AG09319 (cell line): ENCODE measurements around the gene PDE2A.

Experiments
- DNase-seq: peaks from one replicate; pipeline ENCODE4 v3.0.0-alpha.2; 2010; ENCODE audit warnings: low read depth; ENCODE audit errors: extremely low read depth
- TF ChIP-seq, protein P1 (sequence below): IDR thresholded peaks from 2 replicates; pipeline ENCODE4 v1.5.1; 2011; ENCODE audit warnings: low read depth, mild to moderate bottlenecking, inconsistent platforms, low read length, moderate library complexity

PDE2A gene

DNA sequence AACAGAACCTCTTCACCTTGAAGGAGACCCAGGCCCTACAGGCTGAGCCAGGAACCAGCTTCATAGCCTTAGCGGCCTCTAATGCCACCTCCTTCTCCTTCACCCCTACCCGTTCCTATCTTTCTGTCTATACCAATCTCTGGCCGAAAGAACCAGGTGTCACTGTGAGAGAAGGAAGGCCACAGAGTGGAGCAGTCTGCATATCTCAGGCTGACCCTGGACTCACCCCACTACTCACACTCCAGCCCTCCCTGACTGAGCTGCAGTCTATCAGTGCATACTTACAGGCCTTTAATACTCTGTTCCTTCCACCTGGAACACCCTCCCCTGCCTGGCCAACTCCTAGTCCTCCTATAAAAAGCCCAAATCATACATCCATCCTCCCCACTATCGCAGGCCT is 45.3 kb upstream of the PDE2A start:
- TF ChIP-seq, protein P1, sequence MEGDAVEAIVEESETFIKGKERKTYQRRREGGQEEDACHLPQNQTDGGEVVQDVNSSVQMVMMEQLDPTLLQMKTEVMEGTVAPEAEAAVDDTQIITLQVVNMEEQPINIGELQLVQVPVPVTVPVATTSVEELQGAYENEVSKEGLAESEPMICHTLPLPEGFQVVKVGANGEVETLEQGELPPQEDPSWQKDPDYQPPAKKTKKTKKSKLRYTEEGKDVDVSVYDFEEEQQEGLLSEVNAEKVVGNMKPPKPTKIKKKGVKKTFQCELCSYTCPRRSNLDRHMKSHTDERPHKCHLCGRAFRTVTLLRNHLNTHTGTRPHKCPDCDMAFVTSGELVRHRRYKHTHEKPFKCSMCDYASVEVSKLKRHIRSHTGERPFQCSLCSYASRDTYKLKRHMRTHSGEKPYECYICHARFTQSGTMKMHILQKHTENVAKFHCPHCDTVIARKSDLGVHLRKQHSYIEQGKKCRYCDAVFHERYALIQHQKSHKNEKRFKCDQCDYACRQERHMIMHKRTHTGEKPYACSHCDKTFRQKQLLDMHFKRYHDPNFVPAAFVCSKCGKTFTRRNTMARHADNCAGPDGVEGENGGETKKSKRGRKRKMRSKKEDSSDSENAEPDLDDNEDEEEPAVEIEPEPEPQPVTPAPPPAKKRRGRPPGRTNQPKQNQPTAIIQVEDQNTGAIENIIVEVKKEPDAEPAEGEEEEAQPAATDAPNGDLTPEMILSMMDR: no peak
- DNase-seq: no peak

DNA sequence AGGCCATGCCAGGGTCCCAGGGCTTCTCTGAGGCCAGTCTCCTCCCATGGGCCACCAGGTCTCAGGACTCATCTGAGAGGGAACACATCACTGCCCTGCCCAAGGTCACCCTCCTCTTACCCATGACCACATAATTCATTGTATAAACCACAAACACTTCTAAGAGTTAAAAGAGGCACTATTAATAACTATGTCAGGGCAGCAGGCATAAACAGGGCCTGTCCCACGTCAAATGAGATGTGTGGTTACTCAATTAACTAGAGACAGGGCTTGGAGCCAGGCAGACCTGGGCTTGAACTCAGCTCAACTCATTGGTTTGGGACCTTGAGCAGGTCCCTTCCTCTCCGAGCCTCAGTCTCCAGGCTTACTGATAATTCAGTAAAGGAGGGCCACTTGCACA is 44.9 kb upstream of the PDE2A start:
- TF ChIP-seq, protein P1: no peak
- no peak for DNase-seq

DNA sequence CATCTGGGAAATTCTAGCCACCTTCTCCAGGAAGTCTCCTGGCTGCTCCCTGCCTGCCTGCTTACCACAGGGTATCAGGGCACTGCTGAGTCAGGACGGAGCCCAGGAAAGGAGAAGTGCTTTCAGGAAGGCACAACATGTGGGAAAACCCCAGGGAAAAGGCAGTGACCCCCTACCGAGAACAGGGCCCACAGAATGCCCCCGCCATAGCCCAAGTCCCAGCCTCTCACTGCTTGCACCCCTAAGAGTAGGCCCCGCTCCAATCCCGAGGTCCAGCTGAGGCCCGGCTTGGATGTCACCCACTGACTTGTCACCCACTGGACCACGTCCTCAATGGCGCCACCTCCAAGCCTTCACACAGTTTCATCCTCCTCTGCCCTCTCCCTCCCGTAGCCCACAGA is 43.9 kb upstream of the PDE2A start:
- TF ChIP-seq, protein P1: no peak
- no peak for DNase-seq

DNA sequence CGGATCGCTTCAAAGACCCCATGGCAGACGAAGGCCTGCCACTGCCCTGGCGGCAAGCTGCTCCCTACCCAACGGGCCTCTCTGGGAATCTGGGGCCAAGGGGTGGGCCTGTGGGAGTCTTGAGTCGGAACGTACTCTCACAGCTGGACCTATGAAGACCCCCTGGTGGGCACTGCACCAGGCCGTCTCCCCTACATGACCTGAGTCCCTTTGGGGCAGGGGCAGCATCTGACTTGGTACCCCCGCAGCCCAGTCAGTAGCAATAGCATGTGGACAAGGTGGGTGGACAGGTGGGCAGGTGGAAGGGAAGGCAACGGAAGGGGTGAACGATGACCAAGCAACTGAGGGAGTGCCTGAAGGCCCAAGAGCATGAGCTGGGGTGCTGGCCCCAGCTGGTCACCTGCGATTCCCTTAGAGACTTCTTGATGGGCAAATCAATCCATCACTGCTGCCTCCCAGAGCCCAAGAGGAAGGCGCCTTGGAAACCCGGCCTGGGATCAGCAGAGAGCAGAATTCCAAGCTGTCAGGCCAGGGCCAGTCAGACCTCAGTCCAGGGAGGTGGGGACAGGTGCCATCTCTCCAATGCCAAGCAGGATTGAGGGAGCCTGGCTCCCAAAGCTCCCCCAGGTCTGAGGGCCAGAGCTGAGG is 42.7 kb upstream of the PDE2A start:
- TF ChIP-seq, protein P1: no peak
- no peak for DNase-seq

DNA sequence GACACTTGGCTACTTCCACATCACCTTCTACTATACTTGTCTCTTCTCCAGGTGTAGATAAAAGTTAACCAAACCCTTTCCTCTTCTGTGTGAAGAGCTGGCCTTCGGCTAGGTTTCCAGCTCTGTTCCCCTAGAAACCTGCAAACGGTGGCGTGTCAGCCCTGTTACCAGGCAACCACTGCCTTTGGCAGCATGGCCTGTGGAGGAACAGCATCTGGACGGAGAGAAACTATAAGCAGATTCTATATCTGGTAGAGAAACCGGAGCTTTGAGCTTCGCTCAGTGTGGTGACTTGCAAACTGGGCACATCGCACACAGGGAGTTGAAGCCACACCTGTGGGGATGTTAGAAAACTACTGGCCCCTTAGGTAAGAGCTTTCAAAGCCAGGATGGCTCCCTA is 42.1 kb upstream of the PDE2A start:
- DNase-seq: no peak
- TF ChIP-seq, protein P1: no peak

DNA sequence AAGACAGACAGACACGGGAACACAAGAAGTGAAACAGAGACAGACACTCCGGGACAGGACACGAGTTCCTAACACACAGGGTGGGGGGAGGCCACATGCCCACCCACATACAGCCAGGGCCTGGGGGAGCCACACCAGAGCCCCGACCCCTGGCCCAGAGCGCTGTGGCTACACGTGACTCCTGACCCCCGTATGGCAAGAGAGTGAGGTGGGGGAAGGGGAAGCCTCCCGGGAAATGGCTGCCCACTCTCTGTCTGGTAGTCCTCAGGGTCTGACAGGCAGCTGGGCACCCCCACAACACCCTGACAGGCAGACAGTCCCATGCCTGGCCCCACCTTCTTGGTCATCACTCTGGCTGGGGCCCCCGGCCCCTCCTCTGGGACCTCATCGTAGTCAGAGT is 38.6 kb upstream of the PDE2A start:
- DNase-seq: no peak
- TF ChIP-seq, protein P1: no peak

DNA sequence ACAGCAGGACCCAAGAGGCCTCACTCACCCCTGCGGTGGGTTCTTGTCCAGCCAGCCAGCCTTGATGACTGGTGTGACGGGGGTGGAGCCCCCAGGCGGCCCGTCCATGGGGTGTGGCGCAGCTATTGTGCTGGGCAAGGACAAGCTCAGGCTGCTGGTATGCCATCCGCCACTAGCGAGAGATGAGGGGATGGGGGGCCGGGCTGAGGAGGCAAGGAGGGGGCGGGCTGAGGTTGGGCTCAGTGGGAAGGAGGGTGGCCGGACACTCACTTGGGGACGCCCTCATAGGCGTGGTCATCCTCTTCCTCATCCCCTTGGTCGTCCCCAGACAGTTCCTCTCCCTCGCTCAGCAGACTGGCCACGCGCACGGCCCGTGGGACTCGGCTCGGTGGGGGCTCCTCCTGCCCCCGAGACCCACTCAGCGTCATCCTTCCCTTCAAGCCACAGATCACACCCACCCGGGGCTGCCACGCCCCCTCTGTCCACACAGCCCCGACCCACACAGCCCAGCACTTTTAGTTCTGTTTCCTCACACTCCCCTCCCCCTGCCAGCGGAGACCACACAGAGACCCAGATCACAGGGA is 38.0 kb upstream of the PDE2A start:
- TF ChIP-seq, protein P1: no peak
- DNase-seq: no peak
